HG02759 (cell line): ENCODE results near the gene MAN1C1.

Experiments used
- ATAC-seq: cut with Tn5 transposase; IDR thresholded peaks from one replicate; pipeline ENCODE4 v1.9.1; 2021; ENCODE audit warnings: mild to moderate bottlenecking, moderate library complexity; ENCODE audit not compliant: unreplicated experiment

MAN1C1 gene

DNA sequence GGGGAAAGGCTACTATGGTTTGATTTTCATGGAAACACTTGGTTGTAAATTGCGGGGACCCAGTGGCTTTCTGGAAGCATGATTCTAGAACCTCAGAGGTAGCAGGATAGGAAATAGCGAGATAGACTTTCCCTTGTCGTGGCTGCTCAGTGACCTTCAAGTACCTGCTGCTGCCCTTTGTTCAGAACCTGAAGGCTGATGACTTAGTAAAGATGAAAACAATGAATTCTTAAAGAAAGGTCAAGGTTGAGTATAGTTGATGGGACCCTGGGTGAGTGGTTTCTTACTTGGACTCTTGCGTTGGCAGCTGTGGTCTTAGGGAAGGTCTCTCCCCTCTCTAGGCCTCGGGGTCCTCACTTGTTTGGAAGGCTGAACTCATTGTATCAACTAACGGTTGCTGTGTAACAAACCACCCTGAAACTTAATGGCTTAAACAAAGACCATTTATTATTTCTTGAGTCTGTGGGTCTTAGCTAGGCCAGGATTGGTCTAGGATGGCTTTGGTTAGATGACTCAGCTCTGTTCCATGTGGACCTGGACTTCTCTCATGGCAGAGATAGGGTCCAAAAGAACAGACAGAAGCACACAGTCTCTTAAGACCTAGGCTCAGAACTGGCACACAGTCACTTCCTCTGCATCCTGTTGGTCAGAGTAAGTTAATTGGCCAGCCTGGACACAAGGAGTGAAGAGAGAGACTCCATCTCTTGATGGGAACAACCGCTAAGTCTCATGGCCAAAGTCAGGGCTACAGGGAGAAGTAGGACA lies 94.2 kb downstream of the MAN1C1 start:
- no peak for ATAC-seq

GRCh38 chr1:25711555-25712298 lies 95.1 kb downstream of the MAN1C1 start:
- no peak for ATAC-seq

DNA sequence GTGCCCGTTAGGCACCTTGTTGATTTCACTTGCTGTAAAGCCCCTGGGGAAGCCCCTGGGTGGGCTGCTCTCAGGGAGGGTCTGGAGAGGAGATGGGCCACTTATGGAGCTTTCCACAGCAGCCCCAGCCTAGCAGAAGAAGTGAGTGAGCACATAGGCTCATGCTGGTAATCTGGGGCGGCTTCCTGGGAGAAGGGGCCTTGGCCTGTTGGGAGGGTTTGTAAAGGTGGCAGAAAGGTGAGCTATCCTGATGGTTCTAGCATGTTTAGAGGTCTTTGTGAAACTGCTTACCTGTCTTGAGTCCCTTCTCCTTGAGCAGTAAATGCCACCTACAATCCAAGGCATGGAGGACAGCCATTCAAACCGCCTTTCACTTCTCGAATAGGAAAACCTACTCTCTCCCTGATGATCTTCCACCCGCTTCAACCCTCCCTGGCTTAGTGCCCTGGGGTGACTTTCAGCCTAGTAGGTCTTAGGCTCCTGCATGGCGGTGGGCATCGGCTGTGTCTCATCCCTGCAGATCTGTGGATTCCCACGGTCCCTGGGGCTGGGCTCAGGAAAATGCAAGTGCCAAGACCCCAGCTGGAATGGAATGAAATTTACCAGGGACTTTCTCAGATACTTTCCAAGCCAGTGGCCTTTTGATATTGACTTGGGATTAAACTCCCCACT lies 95.8 kb downstream of the MAN1C1 start:
- ATAC-seq = no peak

DNA sequence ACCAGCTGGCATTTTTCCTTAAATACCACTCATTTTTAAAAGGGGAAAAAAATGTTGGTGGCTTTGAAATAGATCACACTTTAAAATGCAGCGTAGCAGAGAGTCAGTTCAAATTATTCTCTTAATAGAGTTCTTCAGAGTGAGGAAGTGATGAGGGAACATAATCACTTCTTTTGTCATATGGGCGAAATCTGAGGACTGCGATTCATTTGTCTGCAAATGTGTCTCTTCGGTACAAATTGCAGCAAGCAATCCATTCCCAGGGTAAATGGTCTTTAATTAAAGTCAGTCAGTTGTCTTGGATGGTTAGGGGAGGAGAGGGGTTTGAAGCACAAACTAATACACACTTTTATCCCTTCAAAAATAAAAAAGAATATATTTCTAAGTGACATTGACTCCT lies 97.4 kb downstream of the MAN1C1 start:
- ATAC-seq = no peak

DNA sequence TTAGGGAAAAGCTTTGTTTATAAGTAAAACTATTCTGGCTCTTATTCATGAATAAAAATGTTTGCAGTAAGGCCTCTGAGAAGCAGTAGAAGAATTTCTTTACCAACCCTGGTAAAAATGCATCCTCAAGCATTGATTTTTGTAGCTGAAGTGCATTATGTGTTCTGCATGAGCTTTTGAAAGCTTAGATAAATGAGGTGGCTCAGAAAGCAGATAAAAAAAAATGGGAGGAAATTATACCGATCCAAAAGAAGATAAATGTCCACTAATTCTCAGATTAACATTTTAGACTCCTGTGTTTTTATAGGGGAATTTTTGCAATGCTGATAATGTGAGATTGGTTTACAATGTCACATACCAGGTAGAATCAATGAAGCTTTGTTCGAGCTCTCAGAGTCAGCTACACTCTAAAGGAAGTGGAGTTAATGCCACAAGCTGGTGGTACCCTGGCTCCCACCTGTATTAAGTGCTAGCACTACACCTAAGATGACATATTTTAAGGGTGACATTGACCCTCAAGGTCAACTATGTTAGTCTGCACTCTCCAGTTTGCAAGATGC lies 97.9 kb downstream of the MAN1C1 start:
- no peak for ATAC-seq

DNA sequence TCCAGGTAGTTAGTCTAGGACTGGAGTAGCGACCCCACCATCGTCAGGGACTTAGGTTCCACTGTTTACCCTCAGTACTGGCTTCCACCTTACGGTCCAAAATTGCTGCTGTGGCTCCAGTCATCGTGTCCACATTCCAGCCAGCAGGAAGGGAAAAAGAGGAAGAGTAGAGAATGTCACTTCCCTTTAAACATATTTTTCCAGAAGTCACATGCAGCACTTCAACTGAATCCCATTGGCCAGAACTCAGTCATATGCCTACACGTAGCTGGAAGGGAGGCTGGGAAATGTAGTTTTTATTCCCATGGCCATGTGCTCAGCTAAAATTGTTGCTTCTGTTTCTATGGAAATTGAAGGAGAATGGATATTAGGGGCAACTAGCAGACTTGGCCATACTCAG lies 99.3 kb downstream of the MAN1C1 start:
- ATAC-seq = no peak

DNA sequence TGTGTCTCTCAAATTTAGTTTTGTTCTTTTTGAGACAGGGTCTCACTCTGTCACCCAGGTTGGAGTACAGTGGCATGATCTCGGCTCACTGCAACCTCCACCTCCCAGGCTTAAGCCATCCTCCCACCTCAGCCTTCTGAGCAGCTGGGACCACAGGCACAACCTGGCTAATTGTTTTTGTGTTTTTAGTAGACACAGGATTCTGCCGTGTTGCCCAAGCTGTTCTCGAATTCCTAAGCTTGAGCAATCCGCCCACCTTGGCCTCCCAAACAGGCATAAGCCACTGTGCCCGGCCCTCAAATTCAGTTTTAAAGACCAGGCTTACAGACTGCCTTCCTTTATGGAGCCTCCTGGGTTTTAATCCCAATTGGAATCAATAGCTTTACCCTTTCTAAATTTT lies 99.7 kb downstream of the MAN1C1 start:
- no peak for ATAC-seq

GRCh38 chr1:25718732-25719131 lies 102.1 kb downstream of the MAN1C1 start:
- no peak for ATAC-seq

DNA sequence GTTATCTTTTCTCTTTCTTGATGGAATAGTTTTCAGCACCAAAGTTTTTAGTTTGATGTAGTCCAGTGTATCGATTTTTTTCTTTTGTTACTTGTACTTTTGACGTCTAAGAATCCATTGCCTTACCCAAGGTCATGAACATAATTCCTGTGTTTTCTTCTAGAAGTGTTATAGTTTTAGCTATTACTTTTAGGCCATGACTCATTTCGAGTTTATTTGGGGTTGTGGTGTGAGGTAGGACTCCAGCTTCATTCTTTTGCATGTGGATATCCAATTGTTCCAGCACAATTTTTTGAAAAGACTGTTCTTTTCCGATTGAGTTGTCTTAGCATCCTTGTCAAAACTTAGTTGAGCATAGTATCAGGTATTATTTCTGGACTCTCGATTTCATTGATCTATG lies 104.0 kb downstream of the MAN1C1 start:
- ATAC-seq = no peak

DNA sequence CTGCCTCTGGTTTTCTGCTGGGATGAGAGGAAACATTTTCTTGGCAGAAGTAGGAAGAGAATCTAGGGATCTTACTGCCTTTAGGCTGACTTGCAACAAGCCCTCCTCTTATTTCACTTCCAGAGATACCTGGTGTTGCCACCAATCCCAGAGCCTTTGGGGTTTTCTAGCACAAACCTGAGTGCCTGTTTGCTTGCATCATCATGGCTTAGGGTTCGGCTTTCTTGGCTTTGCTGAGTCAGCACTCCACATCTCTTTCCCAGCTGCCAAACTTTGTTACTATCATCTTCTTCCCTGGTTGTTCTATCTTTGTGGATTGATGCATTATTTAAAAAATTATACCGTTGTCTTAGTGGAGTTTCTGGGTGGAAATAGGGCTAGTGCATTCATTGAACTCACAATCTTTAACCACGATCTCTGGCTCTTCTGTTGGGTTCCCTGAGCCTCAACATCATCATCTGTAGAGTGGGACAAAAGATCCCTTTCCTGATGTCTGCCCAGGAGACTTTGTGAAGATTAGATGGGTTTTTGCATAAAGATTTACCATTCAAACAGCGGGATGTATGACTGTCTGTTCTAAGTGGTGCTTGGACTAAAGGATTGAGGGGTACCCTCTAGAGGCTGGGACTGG lies 106.8 kb downstream of the MAN1C1 start:
- ATAC-seq = no peak

DNA sequence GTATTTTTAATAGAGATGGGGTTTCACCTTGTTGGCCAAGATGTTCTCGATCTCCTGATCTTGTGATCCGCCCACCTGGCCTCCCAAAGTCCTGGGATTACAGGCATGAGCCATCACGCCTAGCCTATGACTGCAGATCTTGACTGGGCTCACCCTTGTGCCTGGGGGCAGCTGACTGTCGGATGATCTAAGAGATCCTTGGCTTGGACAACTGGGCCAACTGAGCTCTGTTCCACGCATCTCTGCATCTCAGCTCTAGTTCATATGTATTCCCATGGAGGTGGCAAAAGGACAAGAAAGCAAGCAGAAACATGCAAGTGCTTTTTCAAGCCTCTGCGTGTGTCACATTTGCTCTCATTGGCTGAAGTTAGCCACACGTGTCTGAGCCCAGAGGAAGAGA lies 107.6 kb downstream of the MAN1C1 start:
- ATAC-seq = no peak

- ATAC-seq = no peak
These were observed 108.4 kb downstream of the MAN1C1 start for GRCh38 chr1:25724966-25725365.

DNA sequence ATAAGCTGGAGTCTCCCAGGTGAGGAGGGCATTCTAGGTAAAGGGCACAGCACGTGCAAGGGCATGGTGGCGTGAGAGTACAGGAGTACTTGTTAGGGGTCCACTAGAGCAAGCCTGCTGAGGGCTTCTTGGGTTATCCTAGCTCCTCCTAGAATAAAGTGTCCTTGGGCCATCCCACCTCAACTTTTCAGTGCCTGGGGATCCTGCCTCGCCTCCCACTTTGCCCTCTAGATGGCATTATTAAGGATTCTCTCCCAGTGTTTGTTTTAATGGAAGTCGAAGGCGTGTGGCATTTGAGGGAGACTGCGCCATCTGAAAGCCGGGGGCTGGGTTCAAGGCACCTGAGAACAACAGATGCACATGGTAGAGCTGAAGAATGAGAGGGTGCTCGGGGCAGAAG lies 108.9 kb downstream of the MAN1C1 start:
- ATAC-seq = no peak

DNA sequence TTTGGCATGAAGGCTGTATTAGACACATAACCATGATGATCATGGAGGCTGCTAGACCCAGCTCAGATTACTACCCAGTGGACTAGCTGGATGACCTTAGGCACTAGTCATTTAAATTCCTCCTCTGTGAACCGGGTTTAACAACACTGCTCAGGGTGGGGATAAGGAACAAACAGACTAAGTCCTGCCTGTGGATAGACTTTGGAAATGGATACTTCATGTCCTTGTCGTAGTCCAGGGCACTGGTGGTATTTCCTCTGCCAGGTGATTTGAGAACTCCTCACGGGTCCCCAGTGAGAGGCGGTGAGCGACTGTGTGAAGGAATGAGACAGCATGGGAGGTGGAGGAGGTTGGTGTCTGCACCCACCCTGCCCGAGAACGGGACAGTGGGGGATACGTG lies 110.5 kb downstream of the MAN1C1 start:
- no peak for ATAC-seq

GRCh38 chr1:25727635-25728286 lies 111.2 kb downstream of the MAN1C1 start:
- no peak for ATAC-seq

DNA sequence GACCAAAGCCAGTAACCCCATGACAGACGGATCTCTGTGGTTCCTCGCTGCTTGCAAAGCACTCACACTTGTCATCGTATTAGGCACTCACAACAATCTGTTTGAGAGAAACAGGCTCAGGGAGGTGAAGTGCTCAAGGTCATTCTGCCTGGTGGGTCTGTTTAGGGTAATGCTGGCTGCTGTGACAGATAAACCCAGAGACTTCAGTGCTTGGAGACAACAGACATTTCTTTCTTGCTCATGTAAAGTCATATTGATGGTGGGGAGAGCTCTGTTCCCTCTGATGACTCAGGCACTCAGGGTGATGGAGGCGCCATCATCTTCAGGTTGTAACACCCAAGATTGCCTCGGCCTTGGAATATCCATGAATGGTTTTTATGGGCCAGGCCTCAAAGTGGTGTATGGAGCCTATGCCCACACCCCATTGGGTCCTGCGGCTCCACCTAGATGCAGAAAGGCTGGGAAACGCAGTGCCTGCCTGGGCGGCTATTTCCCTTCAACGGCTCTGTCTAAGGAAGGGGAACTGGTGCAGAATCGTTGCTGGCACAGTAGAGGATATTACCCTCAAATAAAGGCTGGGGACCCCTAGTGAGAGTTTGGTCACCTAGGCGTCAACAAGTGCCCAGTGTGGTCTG lies 111.8 kb downstream of the MAN1C1 start:
- ATAC-seq = no peak

DNA sequence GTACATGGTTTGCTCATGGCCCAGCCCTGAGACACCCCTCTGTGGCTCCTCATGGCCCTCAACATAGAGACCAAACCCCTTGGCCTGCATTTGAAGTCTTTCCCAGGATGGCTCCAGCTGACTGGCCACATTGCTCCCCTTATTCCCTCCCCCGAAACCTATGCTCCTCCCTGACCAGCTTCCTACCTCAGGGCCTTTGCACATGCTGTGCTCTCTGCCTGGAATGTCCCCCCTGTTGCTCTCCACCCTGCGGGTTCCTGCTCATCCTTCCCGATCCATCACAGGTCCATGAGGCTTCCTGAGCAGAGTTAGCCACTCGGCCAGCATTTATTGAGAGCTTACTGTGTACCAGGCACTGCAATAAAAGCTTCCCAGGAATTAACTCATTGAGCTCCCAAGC lies 112.5 kb downstream of the MAN1C1 start:
- ATAC-seq = no peak

GRCh38 chr1:25729790-25730644 lies 113.4 kb downstream of the MAN1C1 start:
- ATAC-seq = no peak

GRCh38 chr1:25731148-25731547 lies 114.6 kb downstream of the MAN1C1 start:
- ATAC-seq = no peak
